IPS DF 4.7 (cell line): Measurements from ENCODE around the gene DOCK10.

Experiments used
- DNase-seq: peaks from one replicate; pipeline ENCODE4 v3.0.0-alpha.2; 2013; ENCODE audit warnings: low spot score; ENCODE audit errors: extremely low read depth

Gene DOCK10

GRCh38 chr2:225013425-225014365 lies 28.6 kb downstream of the DOCK10 start:
- no peak for DNase-seq

GRCh38 chr2:225011585-225011984 lies 30.7 kb downstream of the DOCK10 start:
- no peak for DNase-seq

DNA sequence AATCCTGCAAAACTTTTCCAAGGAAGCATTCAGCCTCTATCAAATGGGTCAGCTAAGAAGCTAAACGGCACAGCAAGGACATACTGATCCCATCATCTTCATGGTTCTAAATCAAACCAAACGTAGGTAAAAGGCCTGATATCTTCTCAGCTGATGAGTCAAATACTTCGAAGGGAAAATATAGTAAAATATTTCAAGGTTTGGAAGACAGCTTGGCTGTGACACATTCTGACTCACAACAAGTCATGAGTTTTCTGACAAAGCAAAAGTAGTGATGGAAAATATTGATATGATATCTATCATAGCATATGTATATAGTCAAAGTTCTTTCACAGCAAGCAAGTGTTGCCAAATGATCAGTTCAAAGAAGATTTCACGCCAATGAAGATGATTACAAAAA lies 31.5 kb downstream of the DOCK10 start:
- no peak for DNase-seq

DNA sequence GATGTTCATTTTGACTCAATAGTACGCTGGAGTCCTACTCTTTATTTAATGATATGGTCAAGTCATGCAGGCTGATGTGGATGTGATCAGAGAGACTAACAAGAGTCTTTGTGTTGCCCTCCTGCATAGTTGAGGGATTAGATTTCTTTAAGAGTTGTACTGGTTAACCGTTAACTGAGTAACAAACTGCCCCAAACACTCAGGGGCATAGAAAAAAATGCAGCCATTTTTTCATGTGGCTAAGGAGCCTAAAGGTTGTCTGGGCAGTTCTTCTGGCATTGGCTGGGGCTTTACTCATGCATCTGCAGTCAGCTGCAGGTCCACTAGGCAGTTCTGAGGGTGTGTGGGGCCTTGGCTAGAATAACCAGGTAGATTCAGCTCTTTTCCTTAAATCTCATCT lies 32.5 kb downstream of the DOCK10 start:
- DNase-seq: no peak

GRCh38 chr2:225008935-225009334 lies 33.3 kb downstream of the DOCK10 start:
- DNase-seq: no peak

- DNase-seq: no peak
Observed at GRCh38 chr2:225008179-225008856, 34.0 kb downstream of the DOCK10 start.

- no peak for DNase-seq
Observed at GRCh38 chr2:225006730-225007129, 35.5 kb downstream of the DOCK10 start.

GRCh38 chr2:225004597-225004996 lies 37.7 kb downstream of the DOCK10 start:
- DNase-seq: no peak

- DNase-seq: no peak
Observed at GRCh38 chr2:225002656-225003045, 39.6 kb downstream of the DOCK10 start.

DNA sequence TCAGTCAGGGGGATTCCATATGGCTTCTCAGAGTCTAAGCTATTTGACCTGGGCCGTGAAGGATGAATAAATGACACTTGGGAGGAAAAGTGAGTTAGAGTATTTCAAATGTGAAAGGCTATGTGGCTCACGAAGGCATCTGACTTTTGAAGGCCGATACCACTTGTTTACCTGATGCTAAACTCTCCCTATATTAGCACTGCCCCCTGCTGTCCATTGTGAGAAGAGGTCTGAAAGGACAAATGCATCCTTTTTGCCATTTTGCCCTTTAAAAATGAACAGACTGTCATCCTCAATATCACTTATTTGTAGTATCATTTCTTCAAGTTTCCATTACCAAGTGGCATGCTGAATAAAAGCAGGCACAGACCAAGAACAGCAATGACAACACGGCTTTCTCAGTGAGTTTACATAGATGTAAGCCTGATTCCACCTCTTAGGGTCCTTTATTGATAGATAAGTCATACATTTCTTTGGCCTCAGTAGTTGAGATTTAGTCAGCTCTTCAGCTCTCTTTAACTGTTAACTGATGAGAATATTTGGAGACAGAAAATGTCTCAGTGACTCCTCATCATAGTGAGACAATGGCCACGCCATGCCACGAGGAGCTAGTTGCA lies 40.1 kb downstream of the DOCK10 start:
- DNase-seq: no peak

DNA sequence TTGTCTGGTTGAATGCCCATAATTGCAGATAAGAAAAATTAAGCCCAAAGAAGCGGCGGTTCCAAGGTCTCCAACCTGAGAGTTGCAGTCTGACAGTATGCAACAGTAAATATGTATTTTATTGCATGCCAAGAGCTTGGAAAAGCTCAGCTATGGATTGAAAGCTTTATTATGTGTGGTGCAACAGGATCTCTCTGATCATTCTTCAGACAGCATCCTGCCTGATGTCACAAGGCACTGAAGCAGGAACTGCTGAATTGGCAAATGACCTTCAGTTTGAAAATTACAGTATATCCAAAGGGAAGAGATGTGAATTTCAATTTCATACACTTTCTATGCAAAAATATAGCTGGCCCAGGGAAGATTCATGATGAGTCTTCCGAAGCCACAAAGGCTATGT lies 42.5 kb downstream of the DOCK10 start:
- DNase-seq: no peak

DNA sequence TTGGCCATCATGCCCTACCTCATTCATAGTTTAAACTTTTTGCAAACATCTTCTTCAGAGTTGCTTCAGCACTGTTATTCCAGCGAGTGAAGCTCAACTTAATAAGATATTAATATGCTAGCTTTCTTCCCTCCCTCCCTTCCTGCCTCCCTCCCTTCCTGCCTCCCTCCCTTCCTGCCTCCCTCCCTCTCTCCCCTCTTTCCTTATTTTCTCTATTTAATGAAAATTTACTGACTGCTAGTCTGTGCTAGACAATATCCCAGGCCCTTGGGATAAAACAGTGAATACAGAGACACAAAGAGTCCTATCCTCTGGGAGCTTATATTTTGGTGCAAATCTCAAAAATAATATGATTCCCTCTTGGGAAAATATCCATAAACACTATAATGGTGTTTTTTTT lies 42.9 kb downstream of the DOCK10 start:
- no peak for DNase-seq

DNA sequence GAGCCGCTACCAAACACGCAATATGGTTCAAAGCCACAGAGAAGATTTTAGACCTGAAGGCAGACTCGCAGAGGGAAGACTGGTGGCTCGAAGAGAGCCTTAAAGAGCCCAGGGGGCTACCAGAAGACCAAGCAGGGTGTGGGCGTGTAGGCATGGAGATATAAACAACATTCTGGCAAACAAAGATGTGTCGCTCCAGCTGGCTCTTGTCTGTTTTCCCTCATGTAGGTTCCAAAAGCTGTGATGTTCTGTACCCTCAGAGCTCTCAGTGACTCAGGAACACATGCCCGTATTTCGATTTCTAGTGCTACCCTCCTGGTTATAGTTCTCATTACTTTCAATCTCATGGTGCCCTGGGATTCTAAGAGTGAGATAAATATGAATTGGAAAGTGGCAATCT lies 44.5 kb downstream of the DOCK10 start:
- no peak for DNase-seq

- no peak for DNase-seq
Observed at GRCh38 chr2:224995419-224995818, 46.8 kb downstream of the DOCK10 start.

DNA sequence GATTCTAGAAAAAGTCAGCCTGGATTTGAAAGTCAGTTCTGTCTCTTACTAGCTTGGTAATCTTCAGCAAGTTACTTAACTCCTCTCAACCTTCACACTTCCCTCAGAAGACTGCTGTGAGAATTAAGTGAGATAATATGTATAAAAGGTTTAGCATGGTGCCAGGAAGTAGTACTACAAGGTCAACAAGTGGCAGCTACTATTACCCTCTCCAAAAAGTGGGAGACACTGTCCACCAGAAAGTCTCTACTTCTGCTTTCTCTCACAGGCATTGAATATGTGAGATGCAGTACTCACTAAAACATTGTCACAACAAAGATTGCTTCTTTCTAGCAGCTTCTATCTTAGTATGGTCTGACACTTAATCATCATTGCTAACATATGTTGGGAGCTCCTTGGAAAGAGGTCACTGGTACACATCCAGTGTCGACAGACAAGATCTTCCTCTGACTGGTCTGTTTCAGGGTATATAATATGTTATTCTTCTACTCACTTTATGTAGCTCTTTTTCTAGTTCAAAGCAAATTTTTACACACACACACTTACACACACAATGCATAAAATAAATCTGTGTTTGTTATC lies 47.9 kb downstream of the DOCK10 start:
- DNase-seq: no peak

DNA sequence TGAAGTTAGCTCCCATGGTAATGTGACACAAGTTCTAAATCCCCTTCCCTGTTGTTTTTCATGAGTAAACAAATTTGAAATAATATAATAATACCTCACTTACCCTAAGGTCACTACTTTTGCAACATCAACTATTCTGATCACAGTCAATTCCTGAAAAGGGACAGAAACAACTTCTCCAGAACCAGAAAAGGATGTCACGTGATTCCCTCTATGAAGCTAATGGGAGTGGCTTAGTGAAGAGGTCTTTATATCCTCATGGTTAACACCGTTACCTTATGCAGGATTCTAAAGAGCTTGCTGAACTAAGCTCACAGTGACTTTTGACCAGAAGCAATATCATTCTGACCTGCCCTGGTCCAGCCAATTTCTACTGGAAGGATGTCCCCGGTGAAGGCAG lies 51.6 kb downstream of the DOCK10 start:
- DNase-seq: no peak

DNA sequence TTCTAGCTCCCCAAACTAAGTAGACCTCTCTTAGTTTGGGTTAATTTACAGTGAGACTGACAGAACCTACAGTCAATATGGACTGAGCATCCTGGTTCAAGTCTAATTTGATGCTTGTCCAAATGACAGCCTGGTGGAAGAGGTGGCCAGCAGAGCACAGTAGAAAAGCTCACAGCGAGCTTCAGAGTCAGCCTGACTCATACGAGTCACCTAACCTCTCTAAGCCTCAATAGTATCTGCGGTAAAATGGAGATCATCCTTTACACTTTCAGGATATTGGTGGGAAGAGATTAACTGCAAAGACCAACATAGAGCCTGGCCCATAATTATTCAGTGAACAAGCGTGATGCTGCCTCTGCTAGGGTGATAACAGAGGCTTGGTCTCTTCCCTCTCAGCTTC lies 54.5 kb downstream of the DOCK10 start:
- DNase-seq: no peak

- DNase-seq: no peak
Observed at GRCh38 chr2:224986477-224986876, 55.8 kb downstream of the DOCK10 start.

DNA sequence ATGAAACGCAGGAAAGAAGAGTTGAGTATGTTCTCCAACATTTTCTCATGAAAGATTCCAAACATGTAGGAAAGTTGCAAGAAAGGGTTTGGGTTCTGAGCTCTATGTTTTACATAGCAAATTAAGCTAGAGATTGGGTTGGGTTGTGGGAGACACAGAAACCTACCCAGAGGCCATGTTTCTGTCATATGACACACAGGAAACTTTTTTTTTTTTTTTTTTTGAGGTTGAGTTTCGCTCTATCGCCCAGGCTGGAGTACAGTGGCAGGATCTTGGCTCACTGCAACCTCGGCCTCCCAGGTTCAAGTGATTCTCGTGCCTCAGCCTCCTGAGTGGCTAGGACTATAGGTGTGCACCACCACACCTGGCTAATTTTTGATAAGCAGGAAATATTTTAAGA lies 57.6 kb downstream of the DOCK10 start:
- no peak for DNase-seq

DNA sequence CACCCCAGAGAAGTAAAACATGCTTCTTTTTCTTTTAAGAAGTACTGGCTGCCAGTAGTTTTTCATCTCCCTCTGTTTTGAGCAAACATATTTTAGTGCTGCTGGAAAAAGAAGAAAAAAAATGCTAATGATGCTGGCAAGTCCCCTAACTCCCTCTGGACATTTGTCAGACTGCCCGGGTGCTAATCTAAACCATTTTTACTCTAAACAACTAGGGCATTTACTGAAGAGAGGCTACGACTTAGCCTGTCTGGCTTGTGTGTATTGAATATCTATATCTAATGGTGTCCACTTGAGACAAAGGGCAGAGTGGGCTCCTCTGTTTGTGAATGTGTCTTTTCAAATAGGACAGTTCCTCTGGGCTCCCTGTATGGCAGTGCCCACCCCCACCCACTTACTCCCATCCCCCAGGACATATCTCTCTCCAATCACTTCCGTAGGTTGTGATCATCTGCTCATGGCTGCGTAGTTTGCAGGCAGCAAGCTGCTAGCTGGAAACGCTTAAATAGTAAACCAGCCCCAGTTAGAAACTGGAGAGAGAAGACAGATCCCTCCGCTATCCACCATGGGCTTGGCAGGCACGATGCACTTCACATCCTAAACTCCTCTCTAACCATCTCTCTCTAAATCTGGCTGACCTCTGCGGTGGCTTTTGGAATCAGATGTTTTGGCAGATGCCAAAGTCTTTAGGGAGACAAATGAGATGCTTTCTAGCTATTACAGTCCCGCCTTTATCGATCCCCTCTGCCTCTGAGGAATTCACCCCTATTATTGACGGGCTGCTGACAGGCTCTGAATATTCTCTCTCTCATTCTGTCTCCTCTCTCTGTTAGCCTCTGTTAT lies 58.3 kb downstream of the DOCK10 start:
- DNase-seq: no peak
